Activated CD8-positive, alpha-beta memory T cell treated with anti-CD3 and anti-CD28 coated beads, Interleukin-2, amount 50 U/mL, for 48 hours (primary cell): Measurements from ENCODE around the gene RAB11FIP2.

Source experiments
- DNase-seq: peaks from one replicate; pipeline ENCODE4 v3.0.0-alpha.2; 2020

Gene RAB11FIP2

GRCh38 chr10:117972168-117972837 is 74.4 kb downstream of the RAB11FIP2 start:
- no peak for DNase-seq

- DNase-seq, result no peak
Observed at GRCh38 chr10:117970962-117971361, 75.8 kb downstream of the RAB11FIP2 start.

GRCh38 chr10:117969592-117969991 is 77.1 kb downstream of the RAB11FIP2 start:
- no peak for DNase-seq

GRCh38 chr10:117968354-117969182 is 78.2 kb downstream of the RAB11FIP2 start:
- DNase-seq, result no peak

- DNase-seq, result no peak
Observed at GRCh38 chr10:117967149-117967650, 79.5 kb downstream of the RAB11FIP2 start.

- no peak for DNase-seq
Observed at GRCh38 chr10:117965984-117966383, 80.8 kb downstream of the RAB11FIP2 start.

GRCh38 chr10:117964536-117964935 is 82.2 kb downstream of the RAB11FIP2 start:
- no peak for DNase-seq

- DNase-seq, result no peak
Observed at GRCh38 chr10:117960345-117960935, 86.3 kb downstream of the RAB11FIP2 start.

- no peak for DNase-seq
Observed at GRCh38 chr10:117956972-117957371, 89.8 kb downstream of the RAB11FIP2 start.

GRCh38 chr10:117955176-117955575 is 91.6 kb downstream of the RAB11FIP2 start:
- DNase-seq, result no peak
